HG02981 (cell line): ENCODE results near the gene CELF2.
"Not testable (repeated sequence)": the region's sequence is repeated elsewhere in the genome, so short reads cannot be mapped to it uniquely, and the experiment has no call there.

Source experiments
- ATAC-seq: cut with Tn5 transposase; IDR thresholded peaks from one replicate; pipeline ENCODE4 v1.9.1; 2021; ENCODE audit warnings: mild to moderate bottlenecking, moderate library complexity; ENCODE audit not compliant: unreplicated experiment

The CELF2 gene

GRCh38 chr10:11167233-11167966 lies 149.7 kb downstream of the CELF2 start:
- no peak for ATAC-seq

GRCh38 chr10:11168423-11169090 lies 150.9 kb downstream of the CELF2 start:
- no peak for ATAC-seq

- ATAC-seq, result no peak
Measured at GRCh38 chr10:11169976-11170375, 152.3 kb downstream of the CELF2 start.

- no peak for ATAC-seq
Measured at GRCh38 chr10:11170574-11170973, 152.9 kb downstream of the CELF2 start.

GRCh38 chr10:11170993-11171851 lies 153.6 kb downstream of the CELF2 start:
- ATAC-seq, result peak; percentile 42

- no peak for ATAC-seq
Measured at GRCh38 chr10:11173042-11173441, 155.4 kb downstream of the CELF2 start.

GRCh38 chr10:11175823-11176243 lies 158.2 kb downstream of the CELF2 start:
- ATAC-seq, result no peak

- no peak for ATAC-seq
Measured at GRCh38 chr10:11176746-11177145, 159.1 kb downstream of the CELF2 start.

GRCh38 chr10:11177381-11177780 lies 159.7 kb downstream of the CELF2 start:
- no peak for ATAC-seq

GRCh38 chr10:11177926-11178471 lies 160.3 kb downstream of the CELF2 start:
- ATAC-seq, result no peak

GRCh38 chr10:11178606-11179515 lies 161.2 kb downstream of the CELF2 start:
- ATAC-seq, result peak; percentile 82

GRCh38 chr10:11179516-11180105 lies 161.9 kb downstream of the CELF2 start:
- no peak for ATAC-seq

- ATAC-seq, result no peak
Measured at GRCh38 chr10:11180228-11180627, 162.6 kb downstream of the CELF2 start.

GRCh38 chr10:11181978-11182377 lies 164.3 kb downstream of the CELF2 start:
- no peak for ATAC-seq

GRCh38 chr10:11183015-11183414 lies 165.3 kb downstream of the CELF2 start:
- ATAC-seq, result no peak

- ATAC-seq, result no peak
Measured at GRCh38 chr10:11184093-11184492, 166.4 kb downstream of the CELF2 start.

- ATAC-seq, result not testable (repeated sequence)
Measured at GRCh38 chr10:11185128-11185665, 167.5 kb downstream of the CELF2 start.

- ATAC-seq, result no peak
Measured at GRCh38 chr10:11186374-11186773, 168.7 kb downstream of the CELF2 start.

- ATAC-seq, result no peak
Measured at GRCh38 chr10:11189582-11190376, 172.1 kb downstream of the CELF2 start.
